Inferior parietal cortex (tissue), 1 donor: Measurements from ENCODE around the gene BAIAP2L1.
"Not testable (repeated sequence)": the region's sequence is repeated elsewhere in the genome, so short reads cannot be mapped to it uniquely, and the experiment has no call there.

Source experiments
- DNase-seq: peaks from one replicate; pipeline ENCODE4 v3.0.0-alpha.2; 2016; ENCODE audit errors: extremely low spot score

Gene BAIAP2L1

DNA sequence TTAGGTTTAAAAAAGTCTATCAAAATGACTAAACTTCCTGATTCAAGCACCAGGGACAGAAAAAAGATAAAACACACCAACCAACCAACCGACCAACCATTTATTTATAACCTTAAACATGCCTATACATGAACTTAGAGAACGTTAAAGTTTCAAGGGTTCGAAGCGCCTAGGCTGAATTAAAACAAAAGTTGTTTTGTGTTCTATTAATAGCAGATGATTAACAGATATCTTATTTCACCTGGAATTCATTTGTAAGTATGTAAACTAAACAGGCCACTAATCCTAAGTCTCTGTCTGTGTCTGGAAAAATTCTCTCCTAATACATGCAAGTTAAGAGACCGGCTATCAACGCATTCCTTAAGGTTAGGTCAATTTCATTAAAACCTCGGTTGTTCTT lies 1.4 kb downstream of the BAIAP2L1 start:
- DNase-seq, result no peak

DNA sequence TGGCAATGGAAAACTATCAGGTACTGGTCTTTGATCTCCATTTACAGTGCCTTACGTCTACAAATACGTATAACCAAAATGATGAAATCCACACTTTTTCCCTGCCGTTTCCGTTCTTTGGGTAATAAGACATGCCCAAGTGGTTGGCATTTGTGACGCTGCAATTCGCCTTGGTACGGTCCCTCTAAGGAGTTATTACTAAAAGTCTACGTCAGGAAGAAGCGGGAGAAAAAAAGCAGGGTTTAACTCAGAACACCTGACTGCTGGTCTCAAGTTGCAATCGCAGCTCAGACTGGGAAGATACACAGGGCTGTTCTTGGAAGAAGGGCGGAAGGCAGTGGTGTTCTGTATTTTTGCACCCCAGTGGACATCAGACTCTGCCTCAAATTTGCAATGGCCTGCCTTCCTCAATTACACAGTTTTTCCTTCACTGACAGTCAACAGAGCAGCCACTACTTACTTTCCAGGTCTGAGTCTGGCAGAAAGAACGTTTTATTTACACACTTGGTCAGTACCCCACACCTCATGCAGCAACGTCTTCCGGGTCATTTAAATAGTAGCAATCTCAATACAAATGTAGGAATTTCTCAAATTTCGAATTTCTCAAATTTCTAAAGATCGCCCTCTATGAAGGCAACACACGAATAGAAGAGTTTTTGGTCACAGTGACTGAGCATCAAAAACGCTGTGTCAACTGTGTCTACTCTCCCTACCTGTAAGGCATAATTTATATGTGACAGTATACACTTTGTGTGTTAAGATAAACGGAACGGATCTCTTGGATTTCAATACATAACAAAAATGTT lies 2.1 kb downstream of the BAIAP2L1 start:
- DNase-seq, result no peak

DNA sequence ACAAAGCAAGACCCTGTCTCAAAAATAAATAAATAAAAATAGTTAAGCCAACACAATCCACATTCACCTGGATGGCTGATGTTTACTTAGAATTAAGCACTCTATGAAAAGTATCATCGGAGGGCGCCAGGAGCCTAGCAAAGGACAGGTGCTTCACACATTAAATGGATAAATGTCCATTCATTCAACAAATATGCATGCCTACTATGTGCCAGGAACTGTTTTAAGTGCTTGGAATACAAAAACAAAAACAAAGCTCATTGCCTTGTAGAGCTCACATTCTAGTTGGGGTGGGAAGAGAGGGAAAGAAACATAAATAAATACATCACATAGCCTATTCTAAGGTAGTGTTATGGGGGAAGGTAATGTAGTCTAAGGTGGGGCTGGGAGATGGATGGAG lies 4.1 kb downstream of the BAIAP2L1 start:
- DNase-seq, result no peak

DNA sequence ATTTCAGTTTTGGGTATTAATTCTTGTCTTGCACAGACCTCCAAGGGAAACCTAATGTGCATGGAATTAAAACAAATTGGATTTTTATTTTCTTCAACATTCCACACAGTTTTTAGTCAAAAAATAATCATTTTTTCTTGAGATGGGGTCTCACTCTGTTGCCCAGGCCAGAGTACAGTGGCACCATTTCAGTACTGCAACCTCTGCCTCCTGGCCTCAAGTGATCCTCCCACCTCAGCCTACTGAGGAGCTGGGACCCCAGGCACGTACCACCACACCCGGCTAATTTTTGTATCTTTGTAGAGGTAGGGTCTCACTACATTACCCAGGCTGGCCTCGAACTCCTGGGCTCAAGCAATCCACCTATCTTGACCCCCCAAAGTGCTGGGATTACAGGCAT lies 4.9 kb downstream of the BAIAP2L1 start:
- no peak for DNase-seq

DNA sequence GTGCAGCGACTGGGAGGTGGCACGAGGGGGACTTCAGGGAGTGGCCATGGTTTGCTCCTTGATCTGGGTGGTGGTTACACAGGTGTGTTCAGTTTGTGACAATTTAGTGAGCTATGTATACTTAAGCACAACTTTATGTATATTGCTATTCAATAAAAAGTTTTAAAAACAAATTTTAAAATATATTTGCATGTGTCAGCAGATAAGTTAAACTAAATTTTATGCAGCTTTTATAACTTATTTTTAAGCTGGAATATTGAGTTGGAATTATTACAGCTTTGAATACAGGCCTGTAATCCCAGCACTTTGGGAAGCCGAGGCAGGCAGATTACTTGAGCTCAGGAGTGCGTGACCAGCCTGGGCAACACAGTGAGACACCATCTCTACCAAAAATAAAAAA lies 5.4 kb downstream of the BAIAP2L1 start:
- no peak for DNase-seq

DNA sequence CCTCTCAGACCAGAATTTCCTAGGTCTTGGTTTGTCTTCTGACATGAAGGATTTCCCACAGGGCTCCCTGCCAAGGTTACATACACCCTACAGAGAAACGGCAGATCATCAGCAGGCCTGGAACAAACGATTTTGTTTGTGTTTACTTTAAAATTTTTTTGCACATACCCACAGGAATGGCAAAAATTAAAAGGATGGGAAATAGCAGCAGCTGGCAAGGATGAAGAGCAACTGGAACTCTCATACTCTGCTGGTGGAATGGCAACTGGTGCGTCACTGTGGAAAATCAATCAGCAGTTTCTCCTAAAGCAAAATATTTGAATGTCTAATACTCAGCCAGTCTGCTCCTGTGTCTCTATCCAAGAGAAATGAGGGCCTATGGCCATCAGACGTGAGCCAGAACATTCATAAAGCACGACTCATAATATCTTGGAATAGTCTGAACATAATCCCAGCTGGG lies 6.5 kb downstream of the BAIAP2L1 start:
- DNase-seq, result no peak

DNA sequence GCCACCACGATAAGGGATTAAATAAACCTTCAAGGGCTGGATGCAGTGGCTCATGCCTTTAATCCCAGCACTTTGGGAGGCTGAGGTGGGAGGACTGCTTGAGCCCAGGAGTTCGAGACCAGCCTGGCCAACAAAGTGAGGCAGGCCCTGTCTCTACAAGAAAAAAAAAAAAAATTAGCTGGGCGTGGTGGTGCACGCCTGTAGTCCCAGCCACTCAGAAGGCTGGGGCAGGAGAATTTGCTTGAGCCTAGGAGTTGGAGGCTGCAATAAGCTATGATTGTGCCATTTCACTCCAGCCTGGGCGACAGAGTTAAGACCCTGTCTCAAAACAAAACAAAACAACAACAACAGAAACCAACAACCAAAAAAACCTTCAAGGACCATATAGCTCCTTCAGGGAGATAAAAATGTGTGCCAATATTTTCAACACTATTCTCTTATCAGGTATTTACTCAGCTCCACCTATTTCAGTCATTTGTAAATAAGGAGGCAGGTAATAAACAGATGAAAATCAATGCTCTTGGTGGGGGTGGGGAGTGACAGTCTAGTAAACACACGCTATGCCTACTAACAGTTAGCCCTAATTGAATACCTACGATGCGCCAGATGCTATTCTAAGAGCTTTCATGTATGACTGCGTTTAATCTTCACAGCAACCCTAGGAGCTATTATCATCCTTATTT lies 13.2 kb downstream of the BAIAP2L1 start:
- no peak for DNase-seq

DNA sequence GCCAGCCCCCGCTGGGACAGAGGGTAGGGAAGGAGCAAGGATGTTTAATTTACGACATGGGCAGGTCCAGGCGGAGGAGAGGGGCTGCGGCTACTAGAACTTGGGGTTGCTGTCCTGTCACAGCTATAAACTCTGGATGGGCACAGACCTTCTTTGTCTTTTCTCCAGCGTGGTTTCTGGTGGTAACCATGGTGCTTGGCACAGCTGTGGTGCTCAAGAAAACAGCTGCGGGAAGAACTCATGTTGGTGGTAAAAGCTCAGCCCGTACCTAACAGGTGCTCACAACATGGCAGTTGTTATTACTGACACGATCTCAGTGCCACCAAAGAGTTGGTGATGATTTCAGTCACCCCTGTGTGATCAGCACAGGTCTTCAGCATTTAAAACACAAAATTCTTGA lies 13.8 kb downstream of the BAIAP2L1 start:
- no peak for DNase-seq

DNA sequence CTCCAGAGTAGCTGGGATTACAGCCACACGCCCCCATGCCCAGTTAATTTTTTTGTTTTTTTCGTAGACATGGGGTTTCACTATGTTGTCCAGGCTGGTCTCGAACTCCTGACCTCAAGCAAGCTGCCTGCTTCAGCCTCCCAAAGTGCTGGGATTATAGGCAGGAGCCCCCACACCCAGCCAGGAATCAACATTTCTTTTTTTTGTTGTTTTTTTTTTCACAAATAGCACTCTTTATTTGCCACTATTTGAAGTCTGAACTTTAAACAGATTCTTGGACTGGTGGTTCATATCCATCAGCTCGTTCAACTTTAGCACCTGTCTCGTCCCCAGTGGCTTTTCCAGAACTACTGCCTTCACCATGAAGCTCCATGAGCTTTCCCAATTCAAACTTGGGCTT lies 15.4 kb downstream of the BAIAP2L1 start:
- DNase-seq, result not testable (repeated sequence)

DNA sequence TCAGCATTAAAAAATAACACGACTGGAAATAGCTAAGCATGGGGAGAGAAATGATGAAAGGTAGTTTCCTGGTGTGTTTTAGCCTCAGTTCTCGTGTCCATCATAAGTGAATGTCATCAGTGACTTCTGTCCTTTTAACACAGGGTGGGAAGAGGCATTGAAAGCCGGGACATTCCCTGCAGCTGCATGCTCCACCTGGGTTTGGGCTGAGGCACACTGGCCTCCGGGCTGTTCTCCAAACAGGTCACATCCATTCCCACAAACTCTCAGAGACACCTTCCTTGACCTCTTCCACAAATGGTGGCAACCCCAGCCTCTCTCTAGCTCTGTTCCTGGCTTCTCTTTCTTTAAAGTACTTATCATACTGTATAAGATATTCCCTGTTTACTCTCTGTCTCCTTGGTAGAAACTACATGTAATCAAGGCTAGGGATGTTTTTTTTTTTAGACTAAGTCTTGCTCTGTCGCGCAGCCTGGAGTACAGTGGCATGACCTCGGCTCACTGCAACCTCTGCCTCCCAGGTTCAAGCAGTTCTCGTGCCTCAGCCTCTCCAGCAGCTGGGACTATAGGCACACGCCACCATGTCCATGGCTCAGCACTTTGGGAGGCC lies 22.6 kb downstream of the BAIAP2L1 start:
- DNase-seq, result no peak

DNA sequence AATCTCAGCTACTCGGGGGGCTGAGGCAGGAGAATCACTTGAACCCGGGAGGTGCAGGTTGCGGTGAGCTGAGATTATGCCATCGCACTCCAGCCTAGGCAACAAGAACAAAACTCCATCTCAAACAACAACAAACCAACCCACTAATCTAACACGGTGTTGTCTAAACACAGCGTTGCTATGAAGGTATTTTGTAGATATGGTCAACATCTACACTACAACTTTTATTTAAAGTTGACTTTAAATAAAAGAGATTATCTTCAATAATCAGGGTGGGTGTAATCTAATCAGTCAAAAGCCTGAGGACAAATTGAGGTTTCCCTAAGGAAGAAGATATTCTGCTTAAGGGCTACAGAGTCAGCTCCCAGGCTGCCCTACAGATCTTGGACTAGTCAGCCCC lies 24.2 kb downstream of the BAIAP2L1 start:
- no peak for DNase-seq

DNA sequence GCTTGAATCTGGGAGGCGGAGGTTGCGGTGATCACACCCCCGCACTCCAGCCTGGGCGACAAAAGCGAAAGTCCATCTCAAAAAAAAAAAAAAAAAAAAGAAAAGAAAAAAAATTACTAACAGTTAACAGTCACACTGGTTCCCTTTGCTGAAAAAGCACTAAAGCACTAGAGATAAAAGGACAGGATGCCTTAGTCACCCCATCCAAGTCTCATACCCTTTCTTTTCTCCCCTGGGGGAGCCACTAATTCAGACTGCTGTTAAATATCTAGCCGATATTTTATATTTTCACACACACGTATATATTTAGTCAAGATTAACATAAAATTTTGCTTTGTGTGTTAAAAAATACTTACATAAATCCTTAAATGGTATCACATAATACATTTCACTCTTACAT lies 25.2 kb downstream of the BAIAP2L1 start:
- no peak for DNase-seq

DNA sequence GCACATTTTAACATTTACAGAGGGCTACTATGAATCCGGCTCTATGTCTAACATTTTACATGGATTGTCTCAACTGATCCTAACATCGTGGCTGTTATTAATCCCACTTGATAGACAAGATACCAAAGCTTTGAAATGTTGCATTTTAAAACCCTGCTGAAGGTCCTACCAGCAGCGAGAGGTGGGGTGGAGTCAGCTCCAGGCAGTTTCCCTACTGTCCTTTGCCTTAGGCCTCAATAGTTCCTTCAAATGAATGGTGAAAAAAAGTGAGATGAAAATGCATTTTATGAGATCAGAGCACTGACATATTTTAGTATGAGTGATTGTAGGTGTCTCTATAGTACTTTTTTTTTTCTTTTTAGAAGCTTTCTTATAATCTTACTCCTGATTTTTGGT lies 26.6 kb downstream of the BAIAP2L1 start:
- DNase-seq, result no peak

DNA sequence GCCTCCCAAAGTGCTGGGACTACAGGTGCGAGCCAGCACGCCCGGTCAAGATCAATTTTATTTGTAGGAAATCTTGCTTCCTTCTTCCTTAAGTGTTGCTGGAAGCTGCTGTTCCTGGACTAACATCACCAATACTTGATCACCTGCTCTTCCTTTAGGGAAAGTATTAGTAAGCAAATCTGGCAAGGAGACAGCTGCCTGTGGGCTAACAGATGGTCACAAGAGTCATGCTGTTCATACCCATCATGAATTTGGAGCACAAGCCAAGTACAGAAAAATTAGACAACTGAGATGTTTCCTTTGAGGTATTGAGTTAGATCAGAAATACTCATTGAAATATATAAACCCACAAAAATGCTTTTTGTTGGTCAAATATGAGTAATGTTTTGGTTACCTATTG lies 27.9 kb downstream of the BAIAP2L1 start:
- peak; percentile 3 for DNase-seq

DNA sequence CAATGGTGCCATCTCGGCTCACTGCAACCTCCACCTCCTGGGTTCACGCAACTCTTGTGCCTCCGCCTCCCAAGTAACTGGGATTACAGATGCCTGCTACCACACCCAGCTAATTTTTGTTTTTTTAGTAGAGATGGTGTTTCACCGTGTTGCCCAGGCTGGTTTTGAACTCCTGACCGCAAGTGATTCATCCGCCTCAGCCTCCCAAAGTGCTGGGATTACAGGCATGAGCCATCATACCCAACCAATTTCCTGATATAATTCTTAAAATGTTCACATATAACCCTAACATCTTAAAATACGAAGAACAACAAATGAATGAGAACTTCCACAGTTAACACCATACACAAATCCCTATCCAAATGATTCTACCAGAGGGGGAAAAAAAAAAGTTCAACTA lies 31.2 kb downstream of the BAIAP2L1 start:
- no peak for DNase-seq

DNA sequence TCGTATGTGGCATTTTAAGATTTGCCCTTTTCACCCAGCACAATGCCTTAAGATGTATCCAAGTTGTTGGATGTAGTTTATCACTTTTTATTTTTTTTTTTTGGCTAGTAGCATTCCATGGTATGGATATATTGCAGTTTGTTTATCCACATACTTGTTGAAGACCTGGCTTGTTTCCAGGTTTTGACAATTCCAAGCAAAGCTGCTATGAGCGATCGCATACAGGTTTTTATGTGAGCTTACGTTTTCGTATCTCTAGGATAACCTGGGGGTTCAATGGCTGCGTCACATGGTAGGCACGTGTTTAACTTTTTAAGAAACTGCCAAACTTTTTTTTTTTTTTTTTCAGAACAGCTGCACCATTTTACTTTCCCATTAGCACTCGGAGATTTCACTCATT lies 32.2 kb downstream of the BAIAP2L1 start:
- no peak for DNase-seq

DNA sequence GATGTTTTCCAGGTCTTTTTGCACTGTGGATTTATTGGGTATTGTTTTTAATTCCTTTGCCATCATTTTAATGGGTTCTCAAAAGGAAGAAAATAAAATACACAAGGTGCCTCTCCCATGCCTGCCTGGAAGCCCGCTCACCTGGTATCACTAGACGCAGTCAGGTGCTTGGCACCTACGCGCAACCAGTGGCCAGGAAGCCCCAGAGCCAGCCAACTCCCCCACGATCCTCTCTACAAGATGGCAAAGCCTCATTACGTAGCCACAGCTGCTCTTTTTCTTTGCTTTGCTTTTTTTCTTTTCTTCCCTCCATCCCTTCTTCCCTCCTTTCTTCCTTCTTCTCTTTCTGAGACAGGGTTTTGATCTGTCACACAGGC lies 34.3 kb downstream of the BAIAP2L1 start:
- DNase-seq, result no peak

DNA sequence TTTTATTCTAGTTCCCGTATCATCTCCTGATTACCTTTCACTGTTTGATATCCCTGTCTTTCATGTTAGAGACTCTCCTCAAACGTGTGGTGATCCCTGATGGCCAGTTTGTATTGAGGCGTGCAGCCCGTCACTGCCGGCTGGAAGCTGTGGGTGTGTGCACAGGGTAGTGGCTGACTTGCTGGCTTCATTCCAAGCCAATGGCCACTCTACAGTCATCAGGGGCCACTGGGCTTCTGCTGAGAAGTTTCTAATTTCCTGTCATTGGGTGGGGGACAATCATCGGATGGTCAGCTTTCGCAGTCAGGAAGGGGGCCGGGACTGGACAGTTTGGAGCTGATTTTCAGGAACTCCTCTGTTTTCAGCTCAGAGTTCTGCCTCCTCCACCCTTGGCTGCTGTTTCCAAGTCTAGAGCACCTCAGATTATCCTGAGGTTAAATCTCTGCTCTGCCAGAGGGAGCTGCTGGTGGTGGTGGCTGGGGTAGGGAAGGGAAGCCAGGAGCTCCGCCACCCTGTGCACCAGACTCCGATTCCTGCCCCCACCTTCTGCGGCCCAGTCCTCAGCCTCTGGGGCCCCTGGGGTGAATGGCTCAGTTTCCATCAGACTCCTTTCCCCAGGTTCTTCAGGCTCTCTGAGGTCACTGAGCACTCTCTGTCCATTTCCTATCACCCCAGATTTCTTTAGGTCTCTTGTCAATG lies 34.9 kb downstream of the BAIAP2L1 start:
- DNase-seq, result no peak

DNA sequence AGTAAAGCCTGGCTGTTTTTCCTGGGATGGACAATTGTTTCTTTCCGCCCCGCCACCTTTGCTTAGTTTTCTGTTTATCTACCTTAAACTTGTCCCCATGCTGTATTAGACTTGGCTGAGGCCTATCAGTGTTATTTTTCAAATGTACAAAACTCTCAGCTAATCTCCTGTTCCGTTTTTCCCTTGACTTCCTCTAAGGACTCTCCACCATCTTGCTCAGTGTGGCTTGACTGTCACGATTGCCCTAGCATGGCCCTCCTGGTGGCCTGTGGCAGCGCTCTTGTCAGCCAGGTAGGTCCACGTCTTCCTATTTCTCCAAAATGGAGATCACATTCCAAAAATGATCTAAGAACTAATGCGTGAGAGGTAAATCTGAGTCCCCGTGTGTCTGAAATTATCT lies 36.7 kb downstream of the BAIAP2L1 start:
- no peak for DNase-seq

DNA sequence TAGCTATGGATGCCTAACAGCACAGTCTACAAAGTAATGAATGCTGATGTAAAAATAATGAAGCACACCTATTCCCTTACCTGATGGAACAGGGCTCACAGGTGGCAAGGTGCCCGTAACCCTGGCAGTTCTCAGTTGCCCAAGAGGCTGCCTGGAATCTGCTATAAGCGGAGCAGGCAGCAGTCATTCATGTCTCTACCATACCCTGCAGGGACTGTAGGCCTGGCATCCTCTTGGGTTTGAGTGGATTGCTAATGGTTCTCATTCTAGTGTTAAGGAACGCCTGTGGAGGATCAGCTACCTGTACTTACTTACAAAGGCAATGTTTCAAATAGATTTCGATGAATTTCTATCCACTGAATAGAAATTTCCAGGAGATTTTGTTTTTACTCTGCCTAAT lies 38.4 kb downstream of the BAIAP2L1 start:
- no peak for DNase-seq

DNA sequence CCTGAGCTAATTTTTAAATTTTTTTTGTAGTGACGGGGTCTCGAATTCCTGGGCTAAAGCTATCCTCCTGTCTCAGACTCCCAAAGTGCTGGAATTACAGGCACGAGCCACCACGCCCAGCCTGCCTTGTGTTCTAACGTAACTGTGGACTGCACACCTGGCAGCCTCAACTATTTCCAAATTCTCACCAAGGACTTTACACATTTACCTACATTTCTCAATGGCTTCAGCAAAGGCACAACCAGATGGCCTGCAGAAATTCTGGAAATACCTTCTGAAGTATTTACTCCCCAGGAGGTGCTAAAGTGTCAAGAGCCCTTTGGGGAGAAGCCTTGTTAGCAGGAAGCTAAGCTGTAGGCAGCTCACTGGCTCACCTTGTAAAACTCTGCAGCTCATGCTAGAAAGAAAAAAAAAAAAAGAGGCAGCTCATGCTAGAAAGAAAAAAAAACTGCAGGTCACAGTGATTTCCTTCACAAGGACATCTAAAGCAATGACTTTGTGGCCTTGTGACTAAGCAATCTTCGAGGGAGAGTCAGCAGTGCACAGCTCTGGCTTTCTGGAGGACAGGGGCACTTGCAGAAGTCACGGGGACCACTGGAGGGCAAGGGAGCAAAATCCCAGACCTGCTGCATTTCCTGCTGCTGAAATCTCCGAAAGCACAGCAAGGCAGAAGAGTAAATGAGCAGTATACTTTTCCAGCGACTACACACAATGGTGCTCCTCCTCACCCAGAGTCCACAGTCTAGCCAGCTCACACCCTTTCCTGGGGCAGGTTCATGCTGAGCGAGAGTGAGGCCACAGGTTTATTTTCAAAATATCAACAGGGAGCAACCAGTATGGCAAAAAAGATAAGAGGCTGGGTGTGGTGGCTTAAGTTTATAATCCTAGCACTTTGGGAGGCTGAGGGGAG lies 40.4 kb downstream of the BAIAP2L1 start:
- DNase-seq, result peak; percentile 3
